A673 (cell line): ENCODE data around the gene DNAI1. TPM values are rescaled to one million over a fixed set of nuclear protein-coding genes. Genes with fewer than 3 reads are reported as not detected.

Experiments used
- BruUV-seq: library from RNA; stranded (reverse); fragments of 400-500 nt; replicated peaks from 2 replicates; lab custom pipeline; 2021; lab: Mats Ljungman, UMichigan
- CTCF ChIA-PET: fragments of 300-600 bp; sonication (Branson Sonifier 250); formaldehyde crosslinking; loops from one replicate; lab custom pipeline; 2022; ENCODE audit warnings: antibody characterized with exemption; lab: Charles Lee
- POLR2A ChIA-PET: fragments of 300-600 bp; sonication (Branson Sonifier 250); formaldehyde crosslinking; loops from one replicate; lab custom pipeline; 2022; ENCODE audit warnings: antibody characterized with exemption; ENCODE audit not compliant: low non-redundant PET; lab: Charles Lee
- DNase-seq: peaks from one replicate; pipeline ENCODE4 v3.0.0-alpha.2; 2015; ENCODE audit warnings: low spot score
- H3K27ac ChIP-seq: fragments of 200-600 bp; sonication (generic); 2 replicates; pipeline ENCODE4 v1.5.1; 2016; ENCODE audit warnings: mixed run types, low read depth, mild to moderate bottlenecking, mixed read lengths, antibody characterized with exemption, low read length; ENCODE audit not compliant: poor library complexity, severe bottlenecking
- H3K27me3 ChIP-seq: fragments of 200-600 bp; sonication (generic); replicated peaks from 2 replicates; pipeline ENCODE4 v1.6.1; 2017; ENCODE audit warnings: mixed run types, low read depth, mild to moderate bottlenecking, mixed read lengths, antibody characterized with exemption, low read length; ENCODE audit not compliant: insufficient read depth, poor library complexity
- H3K36me3 ChIP-seq: fragments of 200-600 bp; sonication (generic); 2 replicates; pipeline ENCODE4 v1.6.1; 2016; ENCODE audit warnings: mixed run types, mild to moderate bottlenecking, mixed read lengths, antibody characterized with exemption, low read length; ENCODE audit not compliant: insufficient read depth, poor library complexity, severe bottlenecking
- H3K4me1 ChIP-seq: fragments of 200-600 bp; sonication (generic); 2 replicates; pipeline ENCODE4 v1.6.1; 2017; ENCODE audit warnings: mixed run types, mild to moderate bottlenecking, mixed read lengths, antibody characterized with exemption, low read length; ENCODE audit not compliant: insufficient read depth, poor library complexity, severe bottlenecking
- H3K4me3 ChIP-seq: fragments of 200-600 bp; sonication (generic); 2 replicates; pipeline ENCODE4 v1.5.1; 2016; ENCODE audit warnings: low read depth, mixed run types, mild to moderate bottlenecking, mixed read lengths, low read length; ENCODE audit not compliant: poor library complexity, severe bottlenecking
- H3K9me3 ChIP-seq: fragments of 200-600 bp; sonication (generic); 2 replicates; pipeline ENCODE4 v1.6.1; 2016; ENCODE audit warnings: mixed run types, low read depth, mild to moderate bottlenecking, mixed read lengths, antibody characterized with exemption, low read length; ENCODE audit not compliant: poor library complexity, severe bottlenecking
- CTCF ChIP-seq: fragments of 300-800, 200-600 bp; sonication (generic); conservative IDR thresholded peaks from 2 replicates; pipeline ENCODE4 v1.5.1; 2017; ENCODE audit warnings: low read depth, mild to moderate bottlenecking, antibody characterized with exemption, low read length, moderate library complexity, mixed read lengths
- EZH2 ChIP-seq: fragments of 200-600 bp; sonication (generic); IDR thresholded peaks from 2 replicates; pipeline ENCODE4 v1.6.1; 2017; ENCODE audit warnings: borderline replicate concordance, low read depth, mild to moderate bottlenecking, mixed read lengths, antibody characterized with exemption, low read length; ENCODE audit not compliant: poor library complexity, severe bottlenecking
- intact Hi-C: fragments of 100-400 bp; cut with micrococcal nuclease; formaldehyde crosslinking; loops from one replicate; pipeline ENCODE4 v1.10.0; 2022; ENCODE audit not compliant: unreplicated experiment
- total RNA-seq: library from RNA; stranded (reverse); gene quantifications from 2 replicates; pipeline ENCODE4 v1.2.3, GENCODE V29; 2021

The DNAI1 gene
- total RNA-seq, 1 experiment from 2014 or later, result not detected

- no peak for DNase-seq
- no peak overlapping the region for H3K4me3 ChIP-seq
- intact Hi-C loops, result no loop called here
- H3K4me1 ChIP-seq, result no peaks in the 10 kb centered on the region
- CTCF ChIA-PET, result no interaction called here
- no peaks in the 10 kb centered on the region for H3K36me3 ChIP-seq
- H3K27me3 ChIP-seq, result no peaks in the 10 kb centered on the region
- POLR2A ChIA-PET, result no interaction called here
- TF ChIP-seq EZH2, result no peak
- TF ChIP-seq CTCF, result no peak
- H3K27ac ChIP-seq, result no peak overlapping the region
- H3K9me3 ChIP-seq, result no peaks in the 10 kb centered on the region
- BruUV-seq, result no TSS peak
These were observed 109.5 kb downstream of the DNAI1 start for GRCh38 chr9:34568133-34568532.

GRCh38 chr9:34568774-34569173 lies 110.2 kb downstream of the DNAI1 start:
- Histone ChIP-seq H3K27ac (no peak overlapping the region), H3K36me3 (no peaks in the 10 kb centered on the region), H3K9me3 (no peaks in the 10 kb centered on the region), H3K4me1 (no peaks in the 10 kb centered on the region), H3K27me3 (no peaks in the 10 kb centered on the region), H3K4me3 (no peak overlapping the region)
- no peak for DNase-seq
- POLR2A ChIA-PET, result no interaction called here
- CTCF ChIA-PET, result no interaction called here
- intact Hi-C loops, result no loop called here
- BruUV-seq, result no TSS peak
- TF ChIP-seq EZH2, result no peak
- no peak for TF ChIP-seq CTCF

- no peaks in the 10 kb centered on the region for H3K9me3 ChIP-seq
- no peak overlapping the region for H3K4me3 ChIP-seq
- no peaks in the 10 kb centered on the region for H3K36me3 ChIP-seq
- no TSS peak for BruUV-seq
- intact Hi-C loops, result no loop called here
- CTCF ChIA-PET, result interaction anchor here (0.5 kb wide), 1 partner anchor 153 kb away, joined by 7 read pairs; no protein-coding TSS in a partner anchor
- no peak overlapping the region for H3K27ac ChIP-seq
- POLR2A ChIA-PET, result no interaction called here
- no peak for TF ChIP-seq CTCF
- TF ChIP-seq EZH2, result no peak
- H3K4me1 ChIP-seq, result no peaks in the 10 kb centered on the region
- no peaks in the 10 kb centered on the region for H3K27me3 ChIP-seq
- no peak for DNase-seq
These were observed 111.8 kb downstream of the DNAI1 start for GRCh38 chr9:34570376-34570775.

Other genes with a start within 250 kb of the DNAI1 start
- 10.6 and 11.6 TPM in 2 replicates for gene KIF24, start 129.5 kb upstream of the DNAI1 start, total RNA-seq
- 19.1 and 25.3 TPM in 2 replicates for gene NUDT2, start 129.2 kb upstream of the DNAI1 start, total RNA-seq
- gene MYORG, start 81.9 kb upstream of the DNAI1 start, total RNA-seq, result 7.8 and 7.9 TPM in 2 replicates
- gene FAM219A, start 235 bp upstream of the DNAI1 start, total RNA-seq, result 62.1 and 63.3 TPM in 2 replicates
- 1.2 and 2.8 TPM in 2 replicates for gene ENHO, start 64.2 kb downstream of the DNAI1 start, total RNA-seq
- gene CNTFR, start 130.9 kb downstream of the DNAI1 start, total RNA-seq, result 3.7 and 4.5 TPM in 2 replicates
- gene RPP25L, start 153.3 kb downstream of the DNAI1 start, total RNA-seq, result 19.7 and 31.6 TPM in 2 replicates
- 79.3 and 89.4 TPM in 2 replicates for gene DCTN3, start 161.7 kb downstream of the DNAI1 start, total RNA-seq
- gene ARID3C, start 170.3 kb downstream of the DNAI1 start, total RNA-seq, result not detected in 2 replicates
- gene SIGMAR1, start 179.0 kb downstream of the DNAI1 start, total RNA-seq, result 165 and 172 TPM in 2 replicates
- gene GALT, start 187.9 kb downstream of the DNAI1 start, total RNA-seq, result 27.6 and 37.6 TPM in 2 replicates
- 5.6 and 12.1 TPM in 2 replicates for gene IL11RA, start 193.4 kb downstream of the DNAI1 start, total RNA-seq
- gene CCL27, start 203.9 kb downstream of the DNAI1 start, total RNA-seq, result not detected in 2 replicates
- gene CCL19, start 232.5 kb downstream of the DNAI1 start, total RNA-seq, result not detected in 2 replicates